CD14-positive monocyte (primary cell): ENCODE results near the gene TRAPPC13. TPM values are rescaled to one million over a fixed set of nuclear protein-coding genes. Genes with fewer than 3 reads are reported as not detected.

Source experiments
- DNase-seq, 3 donors: peaks; one replicate each; pipeline ENCODE4 v3.0.0-alpha.2; 2011 to 2022
- H2AFZ ChIP-seq: 2 replicates; pipeline ENCODE4 v1.6.0; 2012; ENCODE audit warnings: mild to moderate bottlenecking, low read depth, low read length, inconsistent platforms; ENCODE audit not compliant: insufficient read depth, poor library complexity, severe bottlenecking
- H3K27ac ChIP-seq, 2 donors: 1 replicate in 1 of 2; 2 replicates in 1 of 2; pipeline ENCODE4 v1.5.1; 2012 to 2013; ENCODE audit warnings: low read length in 2 of 2, control low read depth in 1 of 2, inconsistent platforms in 1 of 2, low read depth in 1 of 2, mild to moderate bottlenecking in 1 of 2
- H3K27me3 ChIP-seq, 2 donors: one replicate each; pipeline versions ENCODE4 v1.6.0 to v1.6.1; 2011 to 2013; ENCODE audit warnings: low read length in 2 of 2; ENCODE audit not compliant: control insufficient read depth in 2 of 2, insufficient read depth in 2 of 2
- H3K36me3 ChIP-seq, 2 donors: replicated peaks in 1 of 2; 1 replicate in 1 of 2; 2 replicates in 1 of 2; pipeline versions ENCODE4 v1.5.1 to v1.6.1; 2012 to 2013; ENCODE audit warnings: low read length in 2 of 2, control low read depth in 1 of 2, inconsistent platforms in 1 of 2, mild to moderate bottlenecking in 1 of 2; ENCODE audit not compliant: insufficient read depth in 2 of 2, control insufficient read depth in 1 of 2
- H3K4me1 ChIP-seq, 2 donors: 1 replicate in 1 of 2; 2 replicates in 1 of 2; pipeline versions ENCODE4 v1.5.1 to v1.6.1; 2012 to 2013; ENCODE audit warnings: low read length in 2 of 2, control low read depth in 1 of 2, inconsistent platforms in 1 of 2, mild to moderate bottlenecking in 1 of 2, moderate library complexity in 1 of 2; ENCODE audit not compliant: insufficient read depth in 2 of 2, control insufficient read depth in 1 of 2
- H3K4me2 ChIP-seq: replicated peaks from 2 replicates; pipeline ENCODE3; 2012; ENCODE audit warnings: low read length, moderate library complexity, mild to moderate bottlenecking; ENCODE audit not compliant: poor library complexity, severe bottlenecking; ENCODE audit errors: extremely low read depth
- H3K4me3 ChIP-seq, 3 experiments: fragments of 200-600 bp in 1 of 3; sonication (generic) in 1 of 3; replicated peaks in 1 of 3; 1 replicate in 2 of 3; 2 replicates in 1 of 3; pipeline ENCODE4 v1.5.1; 2011 to 2013; ENCODE audit warnings: low read length in 3 of 3, mild to moderate bottlenecking in 3 of 3, control low read depth in 2 of 3, low read depth in 2 of 3, inconsistent platforms in 1 of 3, moderate library complexity in 1 of 3
- H3K79me2 ChIP-seq: 2 replicates; pipeline ENCODE4 v1.6.0; 2012; ENCODE audit warnings: mild to moderate bottlenecking, control low read depth, inconsistent platforms, low read length, moderate library complexity; ENCODE audit not compliant: insufficient read depth
- H3K9ac ChIP-seq: 2 replicates; pipeline ENCODE4 v1.6.0; 2017; ENCODE audit warnings: low read length, mild to moderate bottlenecking; ENCODE audit not compliant: insufficient read depth, poor library complexity, severe bottlenecking
- H3K9me3 ChIP-seq, 2 donors: replicated peaks in 1 of 2; 1 replicate in 1 of 2; 2 replicates in 1 of 2; pipeline versions ENCODE4 v1.5.1 to v1.6.1; 2012 to 2013; ENCODE audit warnings: low read length in 2 of 2, control low read depth in 1 of 2; ENCODE audit not compliant: control insufficient read depth in 1 of 2, insufficient read depth in 1 of 2
- H4K20me1 ChIP-seq: 2 replicates; pipeline ENCODE4 v1.6.0; 2012; ENCODE audit warnings: mild to moderate bottlenecking, low read length, control low read depth, moderate library complexity; ENCODE audit not compliant: insufficient read depth
- H3K27ac Mint-ChIP-seq, 7 donors: one replicate each; pipeline ENCODE4 v1.8.0; 2020; ENCODE audit warnings: mild to moderate bottlenecking in 7 of 7, mixed read lengths in 7 of 7, moderate library complexity in 6 of 7, inconsistent platforms in 2 of 7
- H3K27me3 Mint-ChIP-seq, 3 donors: one replicate each; pipeline ENCODE4 v1.8.0; 2021 to 2022; ENCODE audit warnings: low read depth in 3 of 3, mild to moderate bottlenecking in 3 of 3, mixed read lengths in 3 of 3, moderate library complexity in 3 of 3, inconsistent platforms in 1 of 3
- H3K36me3 Mint-ChIP-seq, 2 donors: one replicate each; pipeline ENCODE4 v1.8.0; 2020; ENCODE audit warnings: mixed read lengths in 2 of 2, inconsistent platforms in 1 of 2, mild to moderate bottlenecking in 1 of 2
- H3K4me1 Mint-ChIP-seq: one replicate; pipeline ENCODE4 v1.8.0; 2020; ENCODE audit warnings: mild to moderate bottlenecking, mixed read lengths
- H3K4me3 Mint-ChIP-seq, 2 donors: one replicate each; pipeline ENCODE4 v1.8.0; 2020; ENCODE audit warnings: mild to moderate bottlenecking in 2 of 2, mixed read lengths in 2 of 2, moderate library complexity in 1 of 2
- H3K9me3 Mint-ChIP-seq, 7 donors: one replicate each; pipeline ENCODE4 v1.8.0; 2020 to 2022; ENCODE audit warnings: mixed read lengths in 7 of 7, mild to moderate bottlenecking in 6 of 7, moderate library complexity in 6 of 7, inconsistent platforms in 2 of 7
- WGBS: methylation state at CpG from one replicate; pipeline ENCODE4 v1.1.5; 2013; ENCODE audit warnings: missing lambda C conversion rate; ENCODE audit not compliant: insufficient coverage; 5-methylcytosine and 5-hydroxymethylcytosine counted together
- intact Hi-C, 2 donors: fragments of 100-400 bp; cut with micrococcal nuclease; formaldehyde crosslinking; loops; one replicate each; pipeline versions ENCODE4 v1.15.0 to v1.15.1; 2023
- polyA plus RNA-seq, 3 donors: library from polyadenylated mRNA; depleted of rRNA in 1 of 3; unstranded in 2 of 3; stranded (reverse) in 1 of 3; fragments of 300-500 nt in 2 of 3; fragments of >200 nt in 1 of 3; fragmentation: Illumina TruSeq in 2 of 3; gene quantifications; 1 replicate in 2 of 3; 2 replicates in 1 of 3; pipeline ENCODE4 v1.2.3, GENCODE V29; 2012 to 2021
- TF ChIP-seq, protein P1 (sequence below): fragments of 200-600 bp; IDR thresholded peaks from one replicate; pipeline ENCODE4 v1.8.0; 2022; ENCODE audit warnings: antibody characterized with exemption, mild to moderate bottlenecking

The TRAPPC13 gene
- polyA plus RNA-seq, 3 donors, result 12.0 to 17.3 (median 14.9) TPM

GRCh38 chr5:65625743-65626142 lies 916 bp downstream of the TRAPPC13 start:
- H3K9me3 ChIP-seq, result no peaks in the 10 kb centered on the region
- peaks cover 0 to 2% (median 0%) of the 10 kb centered on the region in 7 donors for H3K9me3 Mint-ChIP-seq
- peaks cover 30% of the 10 kb centered on the region for H3K4me1 Mint-ChIP-seq
- peaks cover 9 to 17% of the 10 kb centered on the region in 2 donors for H3K36me3 Mint-ChIP-seq
- peak overlapping the region; percentile 90 to 99 for H3K4me3 Mint-ChIP-seq
- intact Hi-C loops, result loop anchor here (2.0 to 10.0 kb wide), 3 partner anchors 63 to 519 kb away; partner anchors contain the start of genes CENPK (in 2 of the 2), PPWD1 (in 2 of the 2), NLN (in 1 of the 2) and SGTB (in 1 of the 2)
- H3K27ac Mint-ChIP-seq, result peak overlapping the region in 3 of 7 donors; percentile 74 to 98 (median 94)
- TF ChIP-seq, protein P1, sequence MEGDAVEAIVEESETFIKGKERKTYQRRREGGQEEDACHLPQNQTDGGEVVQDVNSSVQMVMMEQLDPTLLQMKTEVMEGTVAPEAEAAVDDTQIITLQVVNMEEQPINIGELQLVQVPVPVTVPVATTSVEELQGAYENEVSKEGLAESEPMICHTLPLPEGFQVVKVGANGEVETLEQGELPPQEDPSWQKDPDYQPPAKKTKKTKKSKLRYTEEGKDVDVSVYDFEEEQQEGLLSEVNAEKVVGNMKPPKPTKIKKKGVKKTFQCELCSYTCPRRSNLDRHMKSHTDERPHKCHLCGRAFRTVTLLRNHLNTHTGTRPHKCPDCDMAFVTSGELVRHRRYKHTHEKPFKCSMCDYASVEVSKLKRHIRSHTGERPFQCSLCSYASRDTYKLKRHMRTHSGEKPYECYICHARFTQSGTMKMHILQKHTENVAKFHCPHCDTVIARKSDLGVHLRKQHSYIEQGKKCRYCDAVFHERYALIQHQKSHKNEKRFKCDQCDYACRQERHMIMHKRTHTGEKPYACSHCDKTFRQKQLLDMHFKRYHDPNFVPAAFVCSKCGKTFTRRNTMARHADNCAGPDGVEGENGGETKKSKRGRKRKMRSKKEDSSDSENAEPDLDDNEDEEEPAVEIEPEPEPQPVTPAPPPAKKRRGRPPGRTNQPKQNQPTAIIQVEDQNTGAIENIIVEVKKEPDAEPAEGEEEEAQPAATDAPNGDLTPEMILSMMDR, result no peak
- H3K36me3 ChIP-seq, result peaks cover 12 to 17% of the 10 kb centered on the region in 2 donors
- H4K20me1 ChIP-seq, result peaks cover 6% of the 10 kb centered on the region
- peak overlapping the region; percentile 97 for H2AFZ ChIP-seq
- H3K4me1 ChIP-seq, result peaks cover 18 to 35% of the 10 kb centered on the region in 2 donors
- DNase-seq, result no peak
- peak overlapping the region in 1 of 2 donors; percentile 93 for H3K27ac ChIP-seq
- no peaks in the 10 kb centered on the region for H3K27me3 Mint-ChIP-seq
- H3K79me2 ChIP-seq, result peaks cover 93% of the 10 kb centered on the region
- H3K9ac ChIP-seq, result no peak overlapping the region
- no CpG with 5 or more reads among the region's 6 CpGs for WGBS
- peak overlapping the region; percentile 80 for H3K4me2 ChIP-seq
- H3K4me3 ChIP-seq, result peak overlapping the region; percentile 86 to 98 (median 94)
- no peaks in the 10 kb centered on the region for H3K27me3 ChIP-seq

GRCh38 chr5:65630981-65631380 lies 6.2 kb downstream of the TRAPPC13 start:
- no peak overlapping the region for H3K27ac ChIP-seq
- intact Hi-C loops, result no loop called here
- no peak overlapping the region for H3K27ac Mint-ChIP-seq
- H3K4me1 Mint-ChIP-seq, result peaks cover 9% of the 10 kb centered on the region
- no peak overlapping the region for H3K4me3 Mint-ChIP-seq
- H3K9me3 Mint-ChIP-seq, result peaks cover 0 to 2% (median 0%) of the 10 kb centered on the region in 7 donors
- H3K79me2 ChIP-seq, result peaks cover 58% of the 10 kb centered on the region
- peaks cover 0 to 2% (median 0%) of the 10 kb centered on the region in 3 donors for H3K27me3 Mint-ChIP-seq
- DNase-seq, result no peak
- no peak overlapping the region for H3K9ac ChIP-seq
- H3K4me1 ChIP-seq, result peaks cover 0 to 8% of the 10 kb centered on the region in 2 donors
- no peak overlapping the region for H2AFZ ChIP-seq
- no peaks in the 10 kb centered on the region for H3K27me3 ChIP-seq
- TF ChIP-seq, protein P1, result no peak
- no peak overlapping the region for H3K4me2 ChIP-seq
- no peak overlapping the region for H3K4me3 ChIP-seq
- H3K9me3 ChIP-seq, result no peaks in the 10 kb centered on the region
- H3K36me3 ChIP-seq, result peaks cover 12 to 30% of the 10 kb centered on the region in 2 donors
- peaks cover 6% of the 10 kb centered on the region for H4K20me1 ChIP-seq
- peaks cover 15 to 30% of the 10 kb centered on the region in 2 donors for H3K36me3 Mint-ChIP-seq
